HTR-8/SVneo (cell line): ENCODE results near the gene SLC39A8.
"Not testable (repeated sequence)": the region's sequence is repeated elsewhere in the genome, so short reads cannot be mapped to it uniquely, and the experiment has no call there.

ENCODE experiments used
- DNase-seq: peaks from one replicate; pipeline ENCODE4 v3.0.0; 2011; ENCODE audit warnings: low spot score, mixed read lengths; ENCODE audit not compliant: insufficient read length
- FAIRE-seq: peaks from 2 replicates; lab custom pipeline; 2011; peaks lifted over from hg19 to GRCh38; lab: Jason Lieb, UNC

Gene SLC39A8

GRCh38 chr4:102247041-102247440 is 98.2 kb downstream of the SLC39A8 start:
- FAIRE-seq (no peak), DNase-seq (no peak)

- DNase-seq (no peak), FAIRE-seq (no peak)
These were observed 98.9 kb downstream of the SLC39A8 start for GRCh38 chr4:102246416-102246815.

GRCh38 chr4:102244878-102245535 is 100.3 kb downstream of the SLC39A8 start:
- FAIRE-seq = no peak

GRCh38 chr4:102243296-102243695 is 102.0 kb downstream of the SLC39A8 start:
- FAIRE-seq = not testable (repeated sequence)

More at GRCh38 chr4:102244878-102245535, 100.3 kb downstream of the SLC39A8 start:
- no peak for DNase-seq

GRCh38 chr4:102234243-102234838 is 110.9 kb downstream of the SLC39A8 start:
- FAIRE-seq = no peak
- no peak for DNase-seq

More at GRCh38 chr4:102243296-102243695, 102.0 kb downstream of the SLC39A8 start:
- not testable (repeated sequence) for DNase-seq

GRCh38 chr4:102230194-102230593 is 115.1 kb downstream of the SLC39A8 start:
- no peak for DNase-seq
- FAIRE-seq = no peak

GRCh38 chr4:102227388-102227787 is 117.9 kb downstream of the SLC39A8 start:
- DNase-seq = no peak
- FAIRE-seq = no peak

GRCh38 chr4:102223461-102223860 is 121.8 kb downstream of the SLC39A8 start:
- no peak for FAIRE-seq
- no peak for DNase-seq

GRCh38 chr4:102222838-102223409 is 122.4 kb downstream of the SLC39A8 start:
- no peak for FAIRE-seq

GRCh38 chr4:102219129-102219528 is 126.2 kb downstream of the SLC39A8 start:
- DNase-seq (no peak), FAIRE-seq (no peak)

More at GRCh38 chr4:102222838-102223409, 122.4 kb downstream of the SLC39A8 start:
- no peak for DNase-seq

GRCh38 chr4:102218656-102219055 is 126.6 kb downstream of the SLC39A8 start:
- no peak for FAIRE-seq
- DNase-seq = no peak

GRCh38 chr4:102217775-102218355 is 127.4 kb downstream of the SLC39A8 start:
- no peak for DNase-seq

GRCh38 chr4:102217345-102217744 is 127.9 kb downstream of the SLC39A8 start:
- DNase-seq = no peak
- no peak for FAIRE-seq

More at GRCh38 chr4:102217775-102218355, 127.4 kb downstream of the SLC39A8 start:
- FAIRE-seq = no peak

GRCh38 chr4:102216666-102217065 is 128.6 kb downstream of the SLC39A8 start:
- DNase-seq (no peak), FAIRE-seq (no peak)

GRCh38 chr4:102213031-102213430 is 132.3 kb downstream of the SLC39A8 start:
- DNase-seq = no peak
- no peak for FAIRE-seq
